A549 (cell line): ENCODE results near the gene HDAC1. TPM values are rescaled to one million over a fixed set of nuclear protein-coding genes. Genes with fewer than 3 reads are reported as not detected.

Experiments used
- ATAC-seq, 2 experiments: fragments of 200-7000 bp in 1 of 2; fragments of >200 bp in 1 of 2; cut with Nextera tagmentation in 1 of 2; cut with Tn5 transposase in 1 of 2; 3 replicates each; pipeline versions ENCODE4 v1.8.0 to v1.9.1; 2018 to 2020; ENCODE audit warnings: mild to moderate bottlenecking in 1 of 2, moderate library complexity in 1 of 2
- CTCF ChIA-PET: fragments of 300-600 bp; sonication (Branson Sonifier 250); formaldehyde crosslinking; extraction: SDS; loops from one replicate; lab custom pipeline; 2021; ENCODE audit warnings: antibody characterized with exemption, inconsistent platforms; lab: Yijun Ruan, JAX
- POLR2A ChIA-PET: fragments of 350-600 bp; formaldehyde crosslinking; extraction: SDS; loops from one replicate; lab custom pipeline; 2021; ENCODE audit warnings: antibody characterized with exemption, inconsistent platforms; lab: Yijun Ruan, JAX
- DNase-seq, 2 experiments: peaks; one replicate each; pipeline versions ENCODE4 v3.0.0 to v3.0.0-alpha.2; 2011 to 2016; ENCODE audit warnings: low read depth in 1 of 2, low spot score in 1 of 2
- FAIRE-seq: peaks from 2 replicates; lab custom pipeline; 2011; peaks lifted over from hg19 to GRCh38; lab: Jason Lieb, UNC
- H3K27ac ChIP-seq, 2 experiments: fragments of >200 bp; sonication (Bioruptor Twin); formaldehyde crosslinking; 3 replicates each; pipeline ENCODE4 v1.5.1; 2016 to 2017
- H3K4me1 ChIP-seq: fragments of >200 bp; sonication (Bioruptor Twin); formaldehyde crosslinking; 3 replicates; pipeline ENCODE4 v1.6.1; 2016
- H3K4me2 ChIP-seq: fragments of >200 bp; sonication (Bioruptor Twin); formaldehyde crosslinking; 3 replicates; pipeline ENCODE4 v1.6.1; 2016
- H3K4me3 ChIP-seq: fragments of >200 bp; sonication (Bioruptor Twin); formaldehyde crosslinking; 3 replicates; pipeline ENCODE4 v1.5.1; 2016
- H3K9me3 ChIP-seq: fragments of >200 bp; sonication (Bioruptor Twin); formaldehyde crosslinking; 3 replicates; pipeline ENCODE4 v1.6.1; 2016
- BCL3 ChIP-seq: fragments of >200 bp; sonication (Bioruptor Twin); formaldehyde crosslinking; IDR thresholded peaks from 3 replicates; pipeline ENCODE4 v1.6.1; 2016
- CBX2 ChIP-seq: fragments of 200-600 bp; sonication (generic); IDR thresholded peaks from 2 replicates; pipeline ENCODE4 v1.6.1; 2016; ENCODE audit warnings: low read depth, mild to moderate bottlenecking, borderline replicate concordance
- CHD2 ChIP-seq: fragments of 150-350 bp; IDR thresholded peaks from 2 replicates; pipeline ENCODE4 v1.6.1; 2014; ENCODE audit warnings: low read length; ENCODE audit not compliant: partially characterized antibody
- CHD4 ChIP-seq: fragments of 200-600 bp; sonication (generic); IDR thresholded peaks from 2 replicates; pipeline ENCODE4 v1.6.1; 2016; ENCODE audit warnings: antibody characterized with exemption, mild to moderate bottlenecking, borderline replicate concordance
- CTCF ChIP-seq: fragments of >200 bp; sonication (Bioruptor Twin); formaldehyde crosslinking; IDR thresholded peaks from 3 replicates; pipeline ENCODE4 v1.5.1; 2016
- FOSB ChIP-seq: fragments of 250-450 bp; sonication (Bioruptor Pico); IDR thresholded peaks from 2 replicates; pipeline ENCODE4 v1.5.0; 2020; ENCODE audit warnings: mild to moderate bottlenecking, moderate library complexity
- FOXS1 ChIP-seq: fragments of 250-450 bp; sonication (Bioruptor Pico); IDR thresholded peaks from 2 replicates; pipeline ENCODE4 v1.5.0; 2020; ENCODE audit warnings: mild to moderate bottlenecking, moderate library complexity
- HDAC2 ChIP-seq: fragments of 200-600 bp; sonication (generic); IDR thresholded peaks from 2 replicates; pipeline ENCODE4 v1.6.1; 2016
- HEYL ChIP-seq: fragments of 250-450 bp; sonication (Bioruptor Pico); IDR thresholded peaks from 2 replicates; pipeline ENCODE4 v1.8.0; 2021; ENCODE audit warnings: mild to moderate bottlenecking, moderate library complexity
- HOXB13 ChIP-seq: fragments of 250-450 bp; sonication (Bioruptor Pico); IDR thresholded peaks from 2 replicates; pipeline ENCODE4 v1.5.0; 2020; ENCODE audit warnings: low read depth, mild to moderate bottlenecking, moderate library complexity
- KDM1A ChIP-seq: fragments of 200-600 bp; sonication (generic); IDR thresholded peaks from 2 replicates; pipeline ENCODE4 v1.6.1; 2016; ENCODE audit warnings: low read depth, mild to moderate bottlenecking
- NR3C1 ChIP-seq: fragments of >200 bp; sonication (Bioruptor Twin); formaldehyde crosslinking; IDR thresholded peaks from 3 replicates; pipeline ENCODE4 v1.6.1; 2017
- POLR2AphosphoS2 ChIP-seq: conservative IDR thresholded peaks from 2 replicates; pipeline ENCODE4 v1.6.1; 2012; ENCODE audit warnings: low read length, improper control_type of control experiment, inconsistent platforms
- RCOR1 ChIP-seq: fragments of 150-350 bp; IDR thresholded peaks from 2 replicates; pipeline ENCODE4 v1.6.1; 2014; ENCODE audit warnings: antibody characterized with exemption, low read length, low read depth
- REST ChIP-seq: fragments of 200-600 bp; sonication (generic); IDR thresholded peaks from 2 replicates; pipeline ENCODE4 v1.6.1; 2016; ENCODE audit warnings: antibody characterized with exemption, mild to moderate bottlenecking, moderate library complexity
- TP53 ChIP-seq: fragments of 250-450 bp; sonication (Bioruptor Pico); IDR thresholded peaks from 2 replicates; pipeline ENCODE4 v1.5.0; 2021; ENCODE audit warnings: mild to moderate bottlenecking, moderate library complexity
- USF2 ChIP-seq: fragments of 450-650 bp; IDR thresholded peaks from 2 replicates; pipeline ENCODE4 v1.6.1; 2014; ENCODE audit warnings: antibody characterized with exemption
- ZC3H11A ChIP-seq: fragments of 450-650 bp; IDR thresholded peaks from 2 replicates; pipeline ENCODE4 v1.6.1; 2014; ENCODE audit warnings: antibody characterized with exemption, mild to moderate bottlenecking
- ZNF302 ChIP-seq: fragments of 250-450 bp; sonication (Bioruptor Pico); IDR thresholded peaks from 2 replicates; pipeline ENCODE4 v1.9.0; 2021; ENCODE audit warnings: inconsistent platforms, mild to moderate bottlenecking, moderate library complexity
- ZSCAN20 ChIP-seq: fragments of 250-450 bp; sonication (Bioruptor Pico); IDR thresholded peaks from 2 replicates; pipeline ENCODE4 v1.8.0; 2022; ENCODE audit warnings: mild to moderate bottlenecking, moderate library complexity
- whole genome bisulfite sequencing: methylation state at CpG from one replicate; pipeline ENCODE4 v1.1.6; 2017; ENCODE audit errors: missing lambda C conversion rate; 5-methylcytosine and 5-hydroxymethylcytosine counted together
- polyA plus RNA-seq, 4 experiments: library from polyadenylated mRNA; depleted of rRNA in 3 of 4; stranded (reverse); fragments of >200 nt; fragmentation: RNase III in 1 of 4; extraction: RNeasy Plus Mini Kit Qiagen cat#74134 plus additional on column Dnase treatment in 1 of 4; gene quantifications; 2 replicates in 3 of 4; 3 replicates in 1 of 4; pipeline ENCODE4 v1.2.3, GENCODE V29; 2011 to 2017
- TF ChIP-seq, protein P1 (sequence below): IDR thresholded peaks from 2 replicates; pipeline ENCODE4 v1.6.1; 2012; ENCODE audit warnings: low read depth, borderline replicate concordance
- TF ChIP-seq, protein P2 (sequence below): IDR thresholded peaks from 2 replicates; pipeline ENCODE4 v1.6.1; 2012
- TF ChIP-seq, protein P3 (sequence below): fragments of 150-350 bp; IDR thresholded peaks from 2 replicates; pipeline ENCODE4 v1.6.1; 2014; ENCODE audit warnings: low read depth, mild to moderate bottlenecking, low read length

Gene HDAC1
- polyA plus RNA-seq, 2 of the 4 experiments (the other 2 are of a cell fraction), result 99.6 to 135 TPM

GRCh38 chr1:32336591-32336932 lies 44.7 kb downstream of the HDAC1 start (continued):
- TF ChIP-seq HEYL (CRISPR knock-in tag) (no peak), CHD4 (no peak), CHD2 (no peak), FOSB (CRISPR knock-in tag) (no peak), TP53 (CRISPR knock-in tag) (no peak)

- Histone ChIP-seq H3K4me1 (peaks cover 33% of the 10 kb centered on the region), H3K4me2 (no peak overlapping the region), H3K27ac (no peak overlapping the region), H3K4me3 (no peak overlapping the region), H3K9me3 (no peaks in the 10 kb centered on the region)
- CTCF ChIA-PET, result interaction anchor here (0.6 to 1.7 kb wide), 2 partner anchors 21 to 121 kb away, joined by 4 to 5 read pairs; no protein-coding TSS in a partner anchor
- no peak for FAIRE-seq
- DNase-seq, result no peak
- no peak for TF ChIP-seq BCL3
- TF ChIP-seq ZC3H11A, result no peak
- TF ChIP-seq, protein P1, sequence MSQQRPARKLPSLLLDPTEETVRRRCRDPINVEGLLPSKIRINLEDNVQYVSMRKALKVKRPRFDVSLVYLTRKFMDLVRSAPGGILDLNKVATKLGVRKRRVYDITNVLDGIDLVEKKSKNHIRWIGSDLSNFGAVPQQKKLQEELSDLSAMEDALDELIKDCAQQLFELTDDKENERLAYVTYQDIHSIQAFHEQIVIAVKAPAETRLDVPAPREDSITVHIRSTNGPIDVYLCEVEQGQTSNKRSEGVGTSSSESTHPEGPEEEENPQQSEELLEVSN, result no peak
- TF ChIP-seq CHD2, result no peak
- TF ChIP-seq ZNF302 (CRISPR knock-in tag), result no peak
- no peak for TF ChIP-seq REST
- TF ChIP-seq HDAC2, result no peak
- no peak for TF ChIP-seq CTCF
- no peak for TF ChIP-seq FOXS1 (CRISPR knock-in tag)
- TF ChIP-seq KDM1A, result no peak
- TF ChIP-seq, protein P2, sequence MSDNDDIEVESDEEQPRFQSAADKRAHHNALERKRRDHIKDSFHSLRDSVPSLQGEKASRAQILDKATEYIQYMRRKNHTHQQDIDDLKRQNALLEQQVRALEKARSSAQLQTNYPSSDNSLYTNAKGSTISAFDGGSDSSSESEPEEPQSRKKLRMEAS, result no peak
- no peak for TF ChIP-seq RCOR1
- TF ChIP-seq POLR2AphosphoS2, result no peak
- no peak for TF ChIP-seq USF2
- no peak for TF ChIP-seq CBX2
- TF ChIP-seq ZSCAN20 (CRISPR knock-in tag), result no peak
- TF ChIP-seq HOXB13 (CRISPR knock-in tag), result no peak
- TF ChIP-seq NR3C1, result no peak
- TF ChIP-seq, protein P3, sequence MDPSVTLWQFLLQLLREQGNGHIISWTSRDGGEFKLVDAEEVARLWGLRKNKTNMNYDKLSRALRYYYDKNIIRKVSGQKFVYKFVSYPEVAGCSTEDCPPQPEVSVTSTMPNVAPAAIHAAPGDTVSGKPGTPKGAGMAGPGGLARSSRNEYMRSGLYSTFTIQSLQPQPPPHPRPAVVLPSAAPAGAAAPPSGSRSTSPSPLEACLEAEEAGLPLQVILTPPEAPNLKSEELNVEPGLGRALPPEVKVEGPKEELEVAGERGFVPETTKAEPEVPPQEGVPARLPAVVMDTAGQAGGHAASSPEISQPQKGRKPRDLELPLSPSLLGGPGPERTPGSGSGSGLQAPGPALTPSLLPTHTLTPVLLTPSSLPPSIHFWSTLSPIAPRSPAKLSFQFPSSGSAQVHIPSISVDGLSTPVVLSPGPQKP, result no peak
- WGBS, result 70% methylated on average over 5 of the region's 8 CpGs
- 0 out of 6 replicates have a peak, but pooled peaks of 1 of the 2 experiments have one; percentile 2 for ATAC-seq
- POLR2A ChIA-PET, result interaction anchor here (1.1 to 2.1 kb wide), 6 partner anchors 8 to 57 kb away, joined by 3 to 20 read pairs (median 6); partner anchors contain the start of gene BSDC1
Measured at GRCh38 chr1:32336963-32337675, 45.2 kb downstream of the HDAC1 start.
